Gastroesophageal sphincter (tissue), 4 donors: ENCODE measurements around the gene PELI2. TPM values are rescaled to one million over a fixed set of nuclear protein-coding genes. Genes with fewer than 3 reads are reported as not detected.

Experiments used
- ATAC-seq: fragments of 150-250 bp; one replicate; pipeline ENCODE4 v1.9.1; 2016; ENCODE audit warnings: mild to moderate bottlenecking, moderate library complexity
- H3K27ac ChIP-seq, 4 donors: fragments of 200-600 bp; sonication (generic) in 3 of 4; 1 replicate in 3 of 4; 2 replicates in 1 of 4; pipeline ENCODE4 v1.5.1; 2016 to 2019
- H3K27me3 ChIP-seq: fragments of 200-600 bp; sonication (generic); one replicate; pipeline ENCODE4 v1.5.1; 2019
- H3K36me3 ChIP-seq, 2 donors: fragments of 200-600 bp; sonication (generic); one replicate each; pipeline ENCODE4 v1.5.1; 2019; ENCODE audit warnings: control low read depth in 1 of 2
- H3K4me1 ChIP-seq, 3 donors: fragments of 200-600 bp; sonication (generic); 1 replicate in 2 of 3; 2 replicates in 1 of 3; pipeline ENCODE4 v1.5.1; 2016 to 2019; ENCODE audit warnings: control low read depth in 2 of 3
- H3K4me3 ChIP-seq, 2 donors: fragments of 200-600 bp; sonication (generic); one replicate each; pipeline ENCODE4 v1.5.1; 2019; ENCODE audit warnings: mild to moderate bottlenecking in 1 of 2, moderate library complexity in 1 of 2
- H3K9me3 ChIP-seq, 3 donors: fragments of 200-600 bp; sonication (generic); one replicate each; pipeline ENCODE4 v1.5.1; 2017 to 2019; ENCODE audit warnings: control low read depth in 2 of 3
- EP300 ChIP-seq: sonication (generic); formaldehyde crosslinking; IDR thresholded peaks from one replicate; pipeline ENCODE4 v1.6.1; 2017; ENCODE audit warnings: antibody characterized with exemption, mild to moderate bottlenecking
- POLR2A ChIP-seq, 2 donors: fragments of 450-650 bp; IDR thresholded peaks; one replicate each; pipeline ENCODE4 v1.6.1; 2017; ENCODE audit warnings: antibody characterized with exemption in 2 of 2, mild to moderate bottlenecking in 2 of 2, moderate library complexity in 1 of 2
- POLR2AphosphoS5 ChIP-seq: sonication (generic); formaldehyde crosslinking; IDR thresholded peaks from one replicate; pipeline ENCODE4 v1.6.1; 2017; ENCODE audit warnings: antibody characterized with exemption
- WGBS, 2 donors: methylation state at CpG; one replicate each; pipeline ENCODE4 v1.1.5; 2018; ENCODE audit warnings: low coverage in 1 of 2; 5-methylcytosine and 5-hydroxymethylcytosine counted together
- total RNA-seq, 4 donors: library from RNA; depleted of rRNA; stranded (reverse); fragments of >200 nt; gene quantifications; one replicate each; pipeline ENCODE4 v1.1.0, GENCODE V29; 2016
- TF ChIP-seq, protein P1 (sequence below), 4 experiments: fragments of 200-600 bp in 2 of 4; fragments of 450-650 bp in 2 of 4; sonication (generic) in 1 of 4; IDR thresholded peaks; one replicate each; pipeline ENCODE4 v1.5.1; 2017 to 2019; ENCODE audit warnings: antibody characterized with exemption in 4 of 4, mild to moderate bottlenecking in 2 of 4, moderate library complexity in 2 of 4

PELI2 gene
- total RNA-seq, 4 donors from 2014 or later = 10.5 to 30.0 (median 12.3) TPM

DNA sequence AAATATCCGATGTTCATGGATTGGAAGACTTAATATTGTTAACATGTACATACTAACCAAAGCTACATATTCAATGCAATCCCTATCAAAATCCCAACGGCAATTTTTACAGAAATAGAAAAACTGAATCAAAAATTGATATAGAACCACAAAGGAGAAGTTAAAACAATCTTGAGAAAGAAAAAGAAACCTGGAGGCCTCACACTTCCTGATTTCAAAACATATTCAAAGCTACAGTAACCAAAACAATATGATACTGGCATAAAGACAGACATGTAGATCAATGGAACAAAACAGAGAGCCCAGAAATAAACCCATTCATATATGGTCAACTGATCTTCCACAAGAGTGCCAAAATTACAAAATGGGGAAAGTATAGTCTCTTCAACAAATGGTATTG lies 5.4 kb upstream of the PELI2 start:
- Histone ChIP-seq H3K4me1 (peaks cover 0 to 13% (median 0%) of the 10 kb centered on the region in 3 donors), H3K36me3 (no peaks in the 10 kb centered on the region), H3K27me3 (no peaks in the 10 kb centered on the region), H3K4me3 (no peak overlapping the region), H3K9me3 (no peaks in the 10 kb centered on the region), H3K27ac (no peak overlapping the region)
- TF ChIP-seq POLR2A (IDR thresholded peaks at IDR 0.05) (no peak), POLR2AphosphoS5 (no peak), EP300 (no peak)
- TF ChIP-seq, protein P1, sequence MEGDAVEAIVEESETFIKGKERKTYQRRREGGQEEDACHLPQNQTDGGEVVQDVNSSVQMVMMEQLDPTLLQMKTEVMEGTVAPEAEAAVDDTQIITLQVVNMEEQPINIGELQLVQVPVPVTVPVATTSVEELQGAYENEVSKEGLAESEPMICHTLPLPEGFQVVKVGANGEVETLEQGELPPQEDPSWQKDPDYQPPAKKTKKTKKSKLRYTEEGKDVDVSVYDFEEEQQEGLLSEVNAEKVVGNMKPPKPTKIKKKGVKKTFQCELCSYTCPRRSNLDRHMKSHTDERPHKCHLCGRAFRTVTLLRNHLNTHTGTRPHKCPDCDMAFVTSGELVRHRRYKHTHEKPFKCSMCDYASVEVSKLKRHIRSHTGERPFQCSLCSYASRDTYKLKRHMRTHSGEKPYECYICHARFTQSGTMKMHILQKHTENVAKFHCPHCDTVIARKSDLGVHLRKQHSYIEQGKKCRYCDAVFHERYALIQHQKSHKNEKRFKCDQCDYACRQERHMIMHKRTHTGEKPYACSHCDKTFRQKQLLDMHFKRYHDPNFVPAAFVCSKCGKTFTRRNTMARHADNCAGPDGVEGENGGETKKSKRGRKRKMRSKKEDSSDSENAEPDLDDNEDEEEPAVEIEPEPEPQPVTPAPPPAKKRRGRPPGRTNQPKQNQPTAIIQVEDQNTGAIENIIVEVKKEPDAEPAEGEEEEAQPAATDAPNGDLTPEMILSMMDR (IDR thresholded peaks at IDR 0.05) = no peak
- WGBS, 2 donors = 92 to 100% methylated on average over 2 of the region's 2 CpGs
- ATAC-seq = no peak

DNA sequence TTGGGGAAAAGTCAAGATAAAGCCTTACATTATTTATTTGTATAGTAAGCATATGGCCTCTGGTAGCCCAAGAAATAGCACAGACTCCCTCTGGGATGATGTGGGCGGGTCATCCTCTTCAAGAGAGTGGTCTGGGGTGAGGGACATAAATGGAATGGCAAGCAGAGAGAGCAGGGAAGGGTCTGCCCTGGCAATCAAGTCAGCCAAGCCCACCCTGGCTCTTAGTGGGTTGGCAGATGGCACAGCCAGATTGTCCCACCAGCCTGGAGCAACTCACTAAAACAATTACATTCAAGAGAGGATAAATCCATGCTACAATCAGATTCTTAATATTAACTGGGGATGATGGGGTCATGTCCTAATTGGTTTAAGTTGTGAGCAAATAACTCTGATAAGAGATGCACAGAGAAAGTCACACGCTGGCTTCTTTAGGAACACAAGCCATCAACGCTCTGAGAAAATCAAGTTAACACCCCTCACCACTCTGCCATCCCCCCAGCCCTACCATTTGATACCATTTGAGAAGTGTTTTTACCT lies 2.8 kb upstream of the PELI2 start:
- TF ChIP-seq POLR2A (IDR thresholded peaks at IDR 0.05) (no peak), EP300 (no peak), POLR2AphosphoS5 (no peak)
- TF ChIP-seq, protein P1 (IDR thresholded peaks at IDR 0.05) = no peak
- H3K36me3 ChIP-seq = no peaks in the 10 kb centered on the region
- peaks cover 0 to 26% (median 0%) of the 10 kb centered on the region in 3 donors for H3K4me1 ChIP-seq
- no peaks in the 10 kb centered on the region for H3K9me3 ChIP-seq
- H3K27ac ChIP-seq = no peak overlapping the region
- WGBS, 2 donors = 76 to 100% methylated on average over 2 to 3 of the region's 3 CpGs
- H3K27me3 ChIP-seq = no peaks in the 10 kb centered on the region
- H3K4me3 ChIP-seq = no peak overlapping the region
- ATAC-seq = no peak

DNA sequence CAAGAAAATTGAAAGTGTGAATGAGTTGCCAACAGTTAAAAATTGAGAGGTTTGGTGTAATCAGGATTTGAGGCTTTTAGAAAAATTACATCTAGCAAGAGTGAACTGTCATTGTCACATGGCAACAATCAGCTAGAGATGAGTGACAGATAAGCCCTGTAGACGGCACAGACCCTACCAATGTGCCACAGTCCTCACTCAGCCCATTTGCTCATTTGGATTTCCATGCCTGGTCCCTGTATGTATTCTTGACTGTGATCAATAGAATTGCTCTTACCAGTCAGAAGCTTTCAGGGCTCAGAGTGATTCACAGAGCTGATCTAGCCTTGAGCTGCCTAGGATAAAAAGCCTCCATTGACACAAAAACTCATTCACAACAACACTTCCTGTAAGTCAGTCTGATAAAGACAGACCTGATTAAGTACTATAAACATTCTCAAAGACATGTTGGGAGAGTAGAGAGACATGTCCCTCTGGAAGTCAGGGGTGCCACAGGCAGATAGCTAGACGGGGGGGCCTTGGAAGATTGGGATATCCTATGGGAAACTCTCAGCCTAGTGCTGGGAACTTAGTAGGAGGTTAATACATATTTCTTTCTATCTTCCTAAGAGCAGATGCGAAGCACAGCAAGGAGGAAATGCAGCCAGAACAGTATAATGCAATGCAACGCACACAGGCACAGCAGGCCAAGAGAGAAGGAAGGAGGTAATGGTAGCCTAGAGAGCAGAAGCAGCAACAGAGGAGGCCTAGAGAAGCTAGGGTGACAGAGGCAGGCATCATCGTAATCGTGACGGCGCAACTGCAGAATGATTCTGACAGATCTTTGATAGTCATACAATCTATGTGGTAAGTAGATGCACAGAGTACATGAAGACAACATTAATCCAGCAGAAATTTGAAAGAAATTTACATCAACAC lies 2.0 kb upstream of the PELI2 start:
- no peak for ATAC-seq
- no peaks in the 10 kb centered on the region for H3K9me3 ChIP-seq

DNA sequence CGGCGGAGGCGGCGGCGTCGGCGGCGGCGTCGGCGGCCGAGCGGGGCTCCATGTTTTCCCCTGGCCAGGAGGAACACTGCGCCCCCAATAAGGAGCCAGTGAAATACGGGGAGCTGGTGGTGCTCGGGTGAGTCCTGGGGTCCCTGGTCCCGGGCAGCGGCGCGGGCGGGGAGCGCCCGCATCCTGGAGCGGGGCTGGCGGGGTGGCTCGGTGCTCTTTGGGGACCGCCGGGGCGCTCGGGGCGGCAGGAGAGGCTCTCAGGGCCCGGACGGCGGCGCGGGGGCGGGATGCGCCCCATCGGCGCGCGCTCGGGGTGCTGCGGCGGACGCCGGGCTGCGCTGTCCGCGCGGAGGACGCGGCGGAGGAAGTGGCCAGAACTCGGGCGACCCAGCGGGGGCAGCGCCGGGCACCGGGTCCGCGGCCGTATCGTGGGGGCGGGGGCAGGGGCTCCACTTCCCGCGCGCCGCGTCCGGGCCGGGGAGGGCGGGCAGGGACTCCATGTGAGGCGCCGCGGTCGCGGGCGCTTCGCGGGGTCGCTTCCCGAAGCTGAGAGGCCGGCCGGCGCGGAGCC lies 485 bp downstream of the PELI2 start:
- no CpG with 5 or more reads among the region's 87 CpGs for WGBS, 2 donors
- TF ChIP-seq POLR2A (IDR thresholded peaks at IDR 0.05) = no peak

More for the DNA sequence above, 2.0 kb upstream of the PELI2 start:
- H3K36me3 ChIP-seq = no peaks in the 10 kb centered on the region
- H3K27ac ChIP-seq = peak overlapping the region in 1 of 4 donors; percentile 14
- no peak overlapping the region for H3K4me3 ChIP-seq
- H3K27me3 ChIP-seq = no peaks in the 10 kb centered on the region
- peaks cover 0 to 33% (median 0%) of the 10 kb centered on the region in 3 donors for H3K4me1 ChIP-seq
- TF ChIP-seq, protein P1 (IDR thresholded peaks at IDR 0.05) = no peak
- no peak for TF ChIP-seq EP300
- TF ChIP-seq POLR2AphosphoS5 = no peak
- no peak for TF ChIP-seq POLR2A (IDR thresholded peaks at IDR 0.05)
- 76 to 84% methylated on average over 7 to 8 of the region's 8 CpGs for WGBS, 2 donors

DNA sequence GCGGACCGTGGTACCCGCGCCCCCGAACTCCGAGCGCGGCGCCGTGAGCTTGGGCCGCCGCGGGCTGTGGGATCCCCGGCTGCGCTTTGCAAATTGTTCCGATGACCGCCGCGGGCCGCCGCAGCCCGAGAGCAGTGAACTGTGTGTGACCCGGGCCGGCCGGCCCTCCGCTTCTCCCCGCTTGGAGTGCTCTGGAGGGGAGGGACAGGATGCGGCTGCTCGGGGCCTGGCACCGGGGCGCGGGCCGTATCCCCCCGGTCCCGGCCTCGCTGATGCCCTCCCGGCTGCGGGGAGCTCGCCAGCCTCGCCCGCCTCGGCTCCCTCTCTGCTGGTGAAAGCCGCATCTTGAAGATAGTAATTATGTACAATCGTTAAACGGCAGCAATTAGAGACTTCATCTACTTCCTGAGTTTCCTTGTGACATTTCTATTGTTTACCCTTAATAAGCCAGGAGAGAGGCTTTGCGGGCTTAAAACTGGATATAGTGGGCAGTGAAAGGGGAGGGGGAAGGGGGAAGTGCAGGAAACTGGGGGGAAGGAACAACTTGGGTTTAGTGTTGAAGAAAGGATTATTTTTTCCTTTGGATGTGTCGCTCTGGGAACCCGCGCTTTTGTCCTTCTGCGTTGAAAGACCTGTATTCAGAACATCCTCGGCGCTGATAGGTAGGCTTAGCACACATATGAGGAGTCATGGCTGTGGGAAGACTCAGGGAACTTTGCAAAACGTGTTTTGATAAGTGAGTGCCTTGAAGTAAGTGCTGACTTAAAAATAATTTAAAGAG lies 1.2 kb downstream of the PELI2 start:
- H3K27me3 ChIP-seq = no peaks in the 10 kb centered on the region
- H3K36me3 ChIP-seq = no peaks in the 10 kb centered on the region
- TF ChIP-seq, protein P1 (IDR thresholded peaks at IDR 0.05) = peak in 1 of 4 experiments; percentile 4
- TF ChIP-seq POLR2AphosphoS5 = no peak
- 3 to 10% methylated on average over 4 to 11 of the region's 53 CpGs for WGBS, 2 donors
- peak overlapping the region; percentile 3 to 93 (median 86) for H3K27ac ChIP-seq
- peak; percentile 23 for ATAC-seq
- peaks cover 0 to 61% (median 0%) of the 10 kb centered on the region in 3 donors for H3K4me1 ChIP-seq
- H3K9me3 ChIP-seq = no peaks in the 10 kb centered on the region
- H3K4me3 ChIP-seq = peak overlapping the region; percentile 65 to 96

More for the DNA sequence above, 485 bp downstream of the PELI2 start:
- ATAC-seq = peak; percentile 35
- peaks cover 0 to 54% (median 0%) of the 10 kb centered on the region in 3 donors for H3K4me1 ChIP-seq
- H3K36me3 ChIP-seq = no peaks in the 10 kb centered on the region
- H3K27ac ChIP-seq = peak overlapping the region; percentile 29 to 93 (median 86)
- no peaks in the 10 kb centered on the region for H3K9me3 ChIP-seq
- H3K27me3 ChIP-seq = no peaks in the 10 kb centered on the region
- H3K4me3 ChIP-seq = peak overlapping the region; percentile 65 to 96
